Measurements from ENCODE around the gene ODF2.
A peak's percentile ranks its signal among the peaks of the same experiment; 100 is the strongest.
"Not testable (repeated sequence)": the region's sequence is repeated elsewhere in the genome, so short reads cannot be mapped to it uniquely, and the experiment has no call there.

ODF2 gene

GRCh38 chr9:128499920-128500319, 44.1 kb downstream of the ODF2 start:
- Histone ChIP-seq H3K4me3 (ENCODE audit: low read depth in 1 of 2, low read length in 1 of 2) (no peak overlapping the region), H3K27ac (no peak overlapping the region), H3K4me1 (ENCODE audit: control insufficient read depth in 1 of 2, insufficient read depth in 1 of 2, low read depth in 1 of 2, low read length in 1 of 2) (peaks cover 10 to 15% of the 10 kb centered on the region in 2 experiments), H3K27me3 (no peaks in the 10 kb centered on the region), H3K36me3 (peaks cover 45% of the 10 kb centered on the region), H3K9me3 (no peaks in the 10 kb centered on the region)
- no peak for TF ChIP-seq CTCF (IDR thresholded peaks at IDR 0.05)

GRCh38 chr9:128503415-128503825, 47.6 kb downstream of the ODF2 start:
- Histone ChIP-seq H3K36me3 (peaks cover 20% of the 10 kb centered on the region), H3K4me1 (ENCODE audit: control insufficient read depth in 1 of 2, insufficient read depth in 1 of 2, low read depth in 1 of 2, low read length in 1 of 2) (peaks cover 20 to 23% of the 10 kb centered on the region in 2 experiments)
- H3K27ac ChIP-seq; H3K27me3 ChIP-seq; H3K4me3 ChIP-seq (ENCODE audit: low read depth in 1 of 2, low read length in 1 of 2); H3K9me3 ChIP-seq: not testable (repeated sequence)

- Histone ChIP-seq H3K27ac (no peak overlapping the region), H3K9me3 (no peaks in the 10 kb centered on the region), H3K36me3 (peaks cover 20% of the 10 kb centered on the region), H3K4me1 (ENCODE audit: control insufficient read depth in 1 of 2, insufficient read depth in 1 of 2, low read depth in 1 of 2, low read length in 1 of 2) (peaks cover 20 to 23% of the 10 kb centered on the region in 2 experiments), H3K27me3 (no peaks in the 10 kb centered on the region), H3K4me3 (ENCODE audit: low read depth in 1 of 2, low read length in 1 of 2) (peak overlapping the region; percentile 99)
- no peak for TF ChIP-seq CTCF (IDR thresholded peaks at IDR 0.05)
Observed at GRCh38 chr9:128503870-128504269, 48.1 kb downstream of the ODF2 start.

- peaks cover 20 to 23% of the 10 kb centered on the region in 2 experiments for H3K4me1 ChIP-seq (ENCODE audit: control insufficient read depth in 1 of 2, insufficient read depth in 1 of 2, low read depth in 1 of 2, low read length in 1 of 2)
- peak within 1 kb of the TSS; percentile 99 for H3K4me3 ChIP-seq (ENCODE audit: low read depth in 1 of 2, low read length in 1 of 2)
- peaks cover 19% of the 10 kb centered on the region for H3K36me3 ChIP-seq
- TF ChIP-seq CTCF (IDR thresholded peaks at IDR 0.05): peak; percentile 37
- no peaks in the 10 kb centered on the region for H3K9me3 ChIP-seq
- peak within 1 kb of the TSS; percentile 92 for H3K27ac ChIP-seq
- H3K27me3 ChIP-seq: no peaks in the 10 kb centered on the region
Observed at GRCh38 chr9:128504485-128505413, 48.9 kb downstream of the ODF2 start, which contains the start of gene GLE1. Gene GLE1, plus strand, starts transcription at chr9:128504719. Its CDS starts 87 bp downstream, at chr9:128504806.

GRCh38 chr9:128505414-128505765, 49.6 kb downstream of the ODF2 start:
- TF ChIP-seq CTCF (IDR thresholded peaks at IDR 0.05): no peak
- Histone ChIP-seq H3K4me3 (ENCODE audit: low read depth in 1 of 2, low read length in 1 of 2) (peak overlapping the region; percentile 99), H3K4me1 (ENCODE audit: control insufficient read depth in 1 of 2, insufficient read depth in 1 of 2, low read depth in 1 of 2, low read length in 1 of 2) (peaks cover 20 to 23% of the 10 kb centered on the region in 2 experiments), H3K27ac (peak overlapping the region; percentile 92), H3K36me3 (peaks cover 19% of the 10 kb centered on the region), H3K9me3 (no peaks in the 10 kb centered on the region), H3K27me3 (no peaks in the 10 kb centered on the region)

GRCh38 chr9:128505906-128506305, 50.1 kb downstream of the ODF2 start:
- not testable (repeated sequence) for H3K4me3 ChIP-seq (ENCODE audit: low read depth in 1 of 2, low read length in 1 of 2); H3K9me3 ChIP-seq; H3K27ac ChIP-seq; H3K27me3 ChIP-seq
- peaks cover 21% of the 10 kb centered on the region for H3K36me3 ChIP-seq
- peaks cover 20 to 23% of the 10 kb centered on the region in 2 experiments for H3K4me1 ChIP-seq (ENCODE audit: control insufficient read depth in 1 of 2, insufficient read depth in 1 of 2, low read depth in 1 of 2, low read length in 1 of 2)
